HepG2 (cell line): ENCODE results near the gene SPRY1. TPM values are rescaled to one million over a fixed set of nuclear protein-coding genes. Genes with fewer than 3 reads are reported as not detected.

ENCODE experiments used
- ATF3 ChIP-seq: sonication (generic); formaldehyde crosslinking; IDR thresholded peaks from 2 replicates; pipeline ENCODE4 v1.4.0; 2020; ENCODE audit warnings: missing genetic modification reagents
- HBP1 ChIP-seq: IDR thresholded peaks from 2 replicates; pipeline ENCODE4 v1.6.1; 2016; ENCODE audit warnings: low read depth, control low read depth
- PRDM4 ChIP-seq: sonication (generic); formaldehyde crosslinking; IDR thresholded peaks from 2 replicates; pipeline ENCODE4 v1.9.0; 2021; ENCODE audit warnings: missing genetic modification reagents, borderline replicate concordance
- ZBTB40 ChIP-seq, 2 experiments: fragments of 450-650 bp in 1 of 2; sonication (generic) in 1 of 2; formaldehyde crosslinking in 1 of 2; IDR thresholded peaks; 2 replicates each; pipeline versions ENCODE4 v1.6.1 to v1.8.0; 2016 to 2022; ENCODE audit warnings: antibody characterized with exemption in 1 of 2, mild to moderate bottlenecking in 1 of 2, missing genetic modification reagents in 1 of 2
- ZNF318 ChIP-seq: sonication (generic); formaldehyde crosslinking; IDR thresholded peaks from 2 replicates; pipeline ENCODE4 v1.4.0; 2020; ENCODE audit warnings: mild to moderate bottlenecking, missing genetic modification reagents
- ZNF652 ChIP-seq: IDR thresholded peaks from 2 replicates; pipeline ENCODE4 v1.6.1; 2016; ENCODE audit warnings: low read depth, borderline replicate concordance
- polyA plus RNA-seq, 8 experiments: library from polyadenylated mRNA; depleted of rRNA in 3 of 8; stranded (reverse) in 7 of 8; unstranded in 1 of 8; fragments of >200 nt; fragmentation: Illumina TruSeq in 4 of 8; extraction: Trizol in 4 of 8; gene quantifications; 2 replicates each; pipeline versions ENCODE4 v1.2.1 to v1.2.3, GENCODE V29; 2011 to 2016; ENCODE audit warnings: low read depth in 4 of 8, missing spikeins in 1 of 8, mixed read lengths in 1 of 8; ENCODE audit not compliant: insufficient read depth in 1 of 8
- total RNA-seq, 5 experiments: library from RNA; depleted of rRNA; stranded (reverse); fragments of >200 nt; fragmentation: Illumina TruSeq; extraction: Trizol; gene quantifications; 2 replicates each; pipeline ENCODE4 v1.2.3, GENCODE V29; 2016; ENCODE audit warnings: low read depth in 1 of 5

SPRY1 gene
- total and polyA plus RNA-seq, 2 of the 13 experiments (the other 11 are each of a cell fraction or from before 2014, with no cell fraction given): 24.7 to 33.4 TPM

- TF ChIP-seq ZBTB40 (IDR thresholded peaks at IDR 0.05) (no peak), ZBTB40 (CRISPR knock-in tag; IDR thresholded peaks at IDR 0.05) (no peak), HBP1 (CRISPR knock-in tag) (no peak), ATF3 (CRISPR knock-in tag) (no peak), ZNF652 (CRISPR knock-in tag) (no peak), PRDM4 (CRISPR knock-in tag) (no peak), ZNF318 (CRISPR knock-in tag) (no peak)
These were observed 6.5 kb downstream of the SPRY1 start (continued) for GRCh38 chr4:123403080-123403604.
